GM18951 (cell line): ENCODE results near the gene DIP2C.
"Not testable (repeated sequence)": the region's sequence is repeated elsewhere in the genome, so short reads cannot be mapped to it uniquely, and the experiment has no call there.

Experiments
- POLR2A ChIP-seq: IDR thresholded peaks from 4 replicates; pipeline ENCODE4 v1.6.1; 2011; ENCODE audit warnings: mild to moderate bottlenecking; ENCODE audit not compliant: insufficient read length, insufficient read depth; ENCODE audit errors: extremely low read depth
- in situ Hi-C: fragments of 300-500 bp; cut with MboI; formaldehyde crosslinking; loops from one replicate; pipeline ENCODE4 v1.12.0; 2022; ENCODE audit warnings: low sequenced_read_pairs, mixed read lengths, inconsistent platforms; ENCODE audit not compliant: unreplicated experiment

DIP2C gene

GRCh38 chr10:640673-641045 is 48.8 kb downstream of the DIP2C start:
- in situ Hi-C loops: no loop called here
- no peak for TF ChIP-seq POLR2A

- no peak for TF ChIP-seq POLR2A
These were observed 49.5 kb downstream of the DIP2C start for GRCh38 chr10:639751-640672.

GRCh38 chr10:639001-639750 is 50.3 kb downstream of the DIP2C start:
- in situ Hi-C loops: no loop called here
- TF ChIP-seq POLR2A: no peak

More at GRCh38 chr10:639751-640672, 49.5 kb downstream of the DIP2C start:
- in situ Hi-C loops: no loop called here

- in situ Hi-C loops: no loop called here
- TF ChIP-seq POLR2A: no peak
These were observed 51.7 kb downstream of the DIP2C start for GRCh38 chr10:637771-638195.

- TF ChIP-seq POLR2A: no peak
- in situ Hi-C loops: no loop called here
These were observed 52.2 kb downstream of the DIP2C start for GRCh38 chr10:637221-637620.

- no peak for TF ChIP-seq POLR2A
- in situ Hi-C loops: no loop called here
These were observed 52.7 kb downstream of the DIP2C start for GRCh38 chr10:636769-637168.

GRCh38 chr10:636016-636730 is 53.3 kb downstream of the DIP2C start:
- in situ Hi-C loops: no loop called here

GRCh38 chr10:635088-635861 is 54.2 kb downstream of the DIP2C start:
- no peak for TF ChIP-seq POLR2A
- in situ Hi-C loops: no loop called here

More at GRCh38 chr10:636016-636730, 53.3 kb downstream of the DIP2C start:
- TF ChIP-seq POLR2A: no peak

GRCh38 chr10:634256-634655 is 55.2 kb downstream of the DIP2C start:
- TF ChIP-seq POLR2A: no peak

GRCh38 chr10:633279-634245 is 55.9 kb downstream of the DIP2C start:
- in situ Hi-C loops: no loop called here
- TF ChIP-seq POLR2A: no peak

More at GRCh38 chr10:634256-634655, 55.2 kb downstream of the DIP2C start:
- in situ Hi-C loops: no loop called here

- in situ Hi-C loops: not testable (repeated sequence)
These were observed 56.7 kb downstream of the DIP2C start for GRCh38 chr10:632807-633177.

GRCh38 chr10:632155-632806 is 57.2 kb downstream of the DIP2C start:
- in situ Hi-C loops: not testable (repeated sequence)
